NCI-H1105 (cell line): ENCODE data around the gene POLR3GL.

ENCODE experiments used
- DNase-seq: peaks from one replicate; lab custom pipeline; 2025; lab: John Stamatoyannopoulos, UW

Gene POLR3GL

GRCh38 chr1:145949219-145949618 is 15.3 kb upstream of the POLR3GL start:
- DNase-seq = no peak

- no peak for DNase-seq
These were observed 13.0 kb upstream of the POLR3GL start for GRCh38 chr1:145951526-145951925.

- DNase-seq = no peak
These were observed 11.6 kb upstream of the POLR3GL start for GRCh38 chr1:145952903-145953302.

- no peak for DNase-seq
These were observed 10.6 kb upstream of the POLR3GL start for GRCh38 chr1:145953861-145954260.

GRCh38 chr1:145955436-145955835 is 9.1 kb upstream of the POLR3GL start:
- no peak for DNase-seq

- no peak for DNase-seq
These were observed 8.1 kb upstream of the POLR3GL start for GRCh38 chr1:145956361-145956760.

- DNase-seq = no peak
These were observed 7.6 kb upstream of the POLR3GL start for GRCh38 chr1:145956781-145957442.

- DNase-seq = peak; percentile 96
These were observed 6.8 kb upstream of the POLR3GL start, which contains the start of gene LIX1L for GRCh38 chr1:145957443-145958319. TSS of gene LIX1L (minus strand) at chr1:145958017. CDS start at chr1:145957927, 90 bp downstream.

GRCh38 chr1:145958734-145959133 is 5.8 kb upstream of the POLR3GL start:
- no peak for DNase-seq

GRCh38 chr1:145959333-145959732 is 5.2 kb upstream of the POLR3GL start:
- DNase-seq = no peak

- DNase-seq = no peak
These were observed 4.5 kb upstream of the POLR3GL start for GRCh38 chr1:145959957-145960467.

- peak; percentile 59 for DNase-seq
These were observed 3.9 kb upstream of the POLR3GL start for GRCh38 chr1:145960468-145961108.

GRCh38 chr1:145961109-145961424 is 3.4 kb upstream of the POLR3GL start:
- no peak for DNase-seq

GRCh38 chr1:145961425-145962156 is 2.9 kb upstream of the POLR3GL start:
- DNase-seq = no peak

GRCh38 chr1:145962157-145963102 is 2.1 kb upstream of the POLR3GL start:
- DNase-seq = no peak

GRCh38 chr1:145963265-145964019 is 1.0 kb upstream of the POLR3GL start:
- DNase-seq = no peak

GRCh38 chr1:145965119-145965744 is 742 bp downstream of the POLR3GL start:
- DNase-seq = no peak

- no peak for DNase-seq
These were observed 2.8 kb downstream of the POLR3GL start for GRCh38 chr1:145967288-145967687.

GRCh38 chr1:145972580-145972979 is 8.1 kb downstream of the POLR3GL start:
- DNase-seq = no peak

- DNase-seq = no peak
These were observed 10.2 kb downstream of the POLR3GL start for GRCh38 chr1:145974721-145975120.
